HL-60/S4 treated with retinoic acid at 250 ng/mL for 4 days and 3 days (cell line): ENCODE data around the gene XPO6.

Experiments used
- in situ Hi-C: fragments of 300-500 bp; cut with MboI; formaldehyde crosslinking; loops from 2 replicates; pipeline ENCODE4 v1.7.0; 2022; ENCODE audit warnings: low sequenced_read_pairs

Gene XPO6

DNA sequence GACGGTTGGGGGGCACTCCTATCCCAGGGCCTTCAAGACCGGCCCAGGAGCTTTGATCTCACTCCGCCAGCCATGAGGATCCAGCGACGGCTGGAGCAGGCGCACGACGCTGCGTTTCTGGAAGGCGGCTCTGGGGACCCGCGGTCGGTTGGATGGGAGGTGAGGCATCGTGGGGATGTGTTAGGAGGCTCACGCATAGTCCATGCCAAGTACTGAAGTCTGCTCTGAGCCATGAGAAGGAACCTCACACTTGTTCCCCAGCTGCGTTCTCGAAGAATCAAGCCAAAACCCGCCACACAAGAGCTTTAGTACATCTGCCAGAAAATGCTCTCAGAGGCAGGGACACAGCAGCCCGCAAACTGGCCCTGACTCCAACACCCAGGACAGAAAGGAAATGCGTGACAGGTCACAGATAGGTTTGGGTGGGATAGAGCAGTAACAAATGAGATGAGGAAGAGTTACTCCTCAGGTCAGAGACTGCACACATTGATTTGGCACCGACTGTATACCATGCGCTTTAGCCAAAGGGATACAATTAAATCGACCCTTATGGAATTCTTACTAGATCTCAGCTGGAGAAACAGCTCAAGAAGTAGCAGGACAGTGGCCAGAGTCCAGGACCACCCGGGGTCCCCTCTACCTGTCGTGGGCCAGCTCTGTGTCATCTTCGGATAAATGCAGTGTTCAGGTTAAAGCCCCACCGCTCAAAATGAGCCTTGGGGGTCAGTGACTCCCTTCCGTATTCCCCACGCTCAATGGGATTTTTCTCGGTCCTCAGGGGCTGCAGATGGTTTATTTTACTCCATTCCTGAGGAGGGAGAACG, 141.6 kb downstream of the XPO6 start:
- in situ Hi-C loops: no loop called here

GRCh38 chr16:28068976-28069375, 142.8 kb downstream of the XPO6 start:
- in situ Hi-C loops: no loop called here

GRCh38 chr16:28067604-28068379, 144.0 kb downstream of the XPO6 start:
- in situ Hi-C loops: no loop called here

- in situ Hi-C loops: no loop called here
Observed at GRCh38 chr16:28064706-28065249, 147.0 kb downstream of the XPO6 start.

DNA sequence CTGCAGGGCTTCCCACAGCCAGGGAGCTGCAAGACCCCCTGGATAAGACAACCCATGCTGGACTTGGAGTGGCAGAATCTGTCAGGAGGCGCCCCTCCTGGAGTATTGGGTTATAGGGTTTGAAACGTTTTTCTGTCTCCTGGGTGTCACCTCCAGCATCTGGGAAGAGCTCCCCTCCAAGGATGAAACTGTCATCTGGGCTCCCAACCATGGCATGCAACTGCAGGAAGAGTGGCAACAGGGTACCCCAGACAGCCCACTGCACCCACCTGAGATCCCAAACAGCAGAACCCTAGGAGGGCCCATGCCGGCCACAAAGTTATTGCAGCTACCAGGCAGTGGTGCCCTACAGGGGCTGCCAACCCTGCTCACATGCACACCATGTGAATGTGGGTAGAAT, 147.6 kb downstream of the XPO6 start:
- in situ Hi-C loops: no loop called here

DNA sequence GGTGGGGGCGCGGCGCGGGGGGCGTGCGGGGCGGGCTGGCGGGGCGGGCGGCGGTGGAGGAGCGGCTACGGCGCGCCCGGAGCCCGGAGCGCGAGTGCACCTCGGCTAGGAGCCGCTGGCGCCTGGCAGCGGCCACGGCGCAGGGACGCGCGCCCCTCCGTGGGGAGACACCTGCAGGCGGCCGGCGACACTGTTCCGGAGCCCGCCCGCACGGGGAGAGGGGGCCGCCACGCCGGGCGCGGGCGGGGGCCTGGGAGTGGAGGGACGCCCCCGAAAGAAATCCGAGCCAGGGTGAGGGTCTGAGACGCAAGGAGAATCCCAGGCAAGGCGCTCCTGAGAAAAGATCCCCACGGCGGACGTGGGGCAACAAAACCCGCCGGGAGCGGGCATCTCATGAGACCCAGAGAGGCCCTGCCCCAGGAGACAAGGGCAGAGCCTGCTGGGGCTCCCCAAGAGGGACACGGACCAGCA, 148.1 kb downstream of the XPO6 start, which contains the start of gene GSG1L:
Gene GSG1L, minus strand, starts transcription at position 124 of the 471 bp plus-strand sequence. CDS start 290 bp downstream, outside the sequence.
- in situ Hi-C loops: no loop called here

DNA sequence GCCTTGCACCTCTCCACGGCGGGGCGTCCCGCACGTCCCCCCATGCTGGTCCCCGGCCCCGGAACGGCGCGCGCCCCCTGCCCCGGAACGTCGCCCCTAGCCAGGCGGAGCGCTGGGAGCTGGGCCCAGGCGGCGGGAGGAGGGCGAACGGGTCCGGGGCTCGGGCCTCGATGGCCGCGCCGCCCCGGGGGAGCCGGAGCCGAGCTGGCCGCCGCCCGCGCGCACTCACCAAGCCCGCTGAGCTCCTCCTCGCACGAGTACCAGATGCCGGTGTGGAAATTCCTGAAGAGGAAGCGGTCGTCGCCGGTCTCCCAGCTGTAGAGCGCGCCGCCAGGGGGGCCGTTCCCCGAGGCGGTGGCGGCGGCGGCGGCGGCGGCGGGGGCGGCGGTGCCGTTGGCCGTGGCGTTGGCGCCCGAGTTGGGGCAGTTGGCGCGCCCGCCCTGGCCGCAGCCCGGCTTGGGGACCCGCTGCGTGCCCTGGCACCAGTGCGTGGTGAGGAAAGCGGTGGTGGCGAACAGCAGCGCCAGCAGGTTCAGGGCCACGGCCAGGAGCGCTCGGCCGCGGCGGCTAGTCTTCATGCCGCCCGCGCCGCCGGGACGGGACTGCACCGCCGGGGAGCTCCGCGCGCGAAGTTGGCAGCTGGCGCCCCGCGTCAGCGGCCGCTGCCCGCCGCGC, 148.8 kb downstream of the XPO6 start:
- in situ Hi-C loops: no loop called here

- in situ Hi-C loops: no loop called here
Observed at GRCh38 chr16:28062261-28062846, 149.4 kb downstream of the XPO6 start.

GRCh38 chr16:28061352-28062101, 150.2 kb downstream of the XPO6 start:
- in situ Hi-C loops: no loop called here

GRCh38 chr16:28059841-28060575, 151.8 kb downstream of the XPO6 start:
- in situ Hi-C loops: no loop called here

- in situ Hi-C loops: no loop called here
Observed at GRCh38 chr16:28058839-28059589, 152.8 kb downstream of the XPO6 start.

- in situ Hi-C loops: no loop called here
Observed at GRCh38 chr16:28057949-28058348, 153.8 kb downstream of the XPO6 start.

- in situ Hi-C loops: no loop called here
Observed at GRCh38 chr16:28053461-28053860, 158.3 kb downstream of the XPO6 start.

DNA sequence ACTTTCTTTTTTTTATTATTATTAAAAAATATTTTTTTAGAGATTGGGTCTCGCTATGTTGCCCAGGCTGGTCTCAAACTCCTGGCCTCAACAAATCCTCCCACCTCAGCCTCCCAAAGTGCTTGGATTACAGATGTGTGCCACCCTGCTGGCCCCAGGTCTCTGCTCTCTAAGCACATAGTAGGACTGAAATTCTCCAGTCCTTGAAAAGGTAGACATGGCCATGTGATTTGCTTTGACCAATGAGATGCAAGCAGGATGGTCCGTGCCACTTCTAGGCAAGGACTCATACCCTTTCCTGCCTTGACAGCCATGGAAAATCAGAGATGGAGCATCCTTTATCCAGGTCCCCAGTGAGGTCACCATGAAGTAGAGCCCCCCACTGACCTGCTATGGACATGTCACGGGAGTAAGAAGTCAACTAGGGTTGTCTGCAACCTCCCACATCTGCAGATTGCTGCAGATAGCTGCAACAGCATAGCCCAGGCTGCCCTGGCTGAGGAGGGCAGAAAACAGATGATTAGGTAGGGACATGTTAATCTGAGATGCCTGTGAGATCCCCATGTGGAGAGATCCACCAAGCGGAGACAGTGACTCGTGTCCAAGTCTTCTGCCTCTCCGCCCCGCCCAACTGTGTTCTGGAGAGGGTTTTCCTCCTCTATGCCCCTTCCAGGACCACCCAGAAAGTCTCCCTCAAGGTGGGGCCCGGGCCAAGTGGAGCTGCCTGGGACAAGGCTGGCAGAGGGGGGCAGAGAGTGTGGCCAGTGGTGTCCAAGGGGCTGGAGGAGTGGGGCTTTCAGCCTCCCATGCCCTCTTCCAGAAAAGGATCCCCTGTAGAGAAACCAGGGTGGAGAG, 159.3 kb downstream of the XPO6 start:
- in situ Hi-C loops: no loop called here

DNA sequence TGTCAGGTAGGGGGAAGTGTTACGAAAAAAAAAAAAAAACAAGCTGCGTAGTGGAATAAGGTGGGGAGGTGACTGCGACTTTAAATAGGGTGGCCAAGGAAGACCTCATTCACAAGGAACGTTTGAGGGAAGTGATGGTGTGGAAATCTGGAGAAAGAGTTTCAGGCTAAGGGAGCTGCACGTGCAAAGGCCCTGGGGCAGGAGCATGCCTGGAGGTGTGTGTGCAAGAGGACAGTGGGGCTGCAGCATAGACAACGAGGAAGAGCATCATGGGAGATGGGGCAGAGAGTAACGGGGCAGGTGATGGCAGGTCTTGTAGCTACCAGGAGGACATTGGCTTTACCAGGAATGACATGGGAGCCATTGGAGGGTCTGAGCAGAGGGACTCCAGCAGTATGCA, 160.3 kb downstream of the XPO6 start:
- in situ Hi-C loops: no loop called here
